Stimulated activated CD8-positive, alpha-beta memory T cell treated with anti-CD3 and anti-CD28 coated beads, Interleukin-12 subunit alpha, Interleukin-12 subunit beta, amount 100 ng/mL, for 4 hours (primary cell): ENCODE measurements around the gene DRC3.
"Not testable (repeated sequence)": the region's sequence is repeated elsewhere in the genome, so short reads cannot be mapped to it uniquely, and the experiment has no call there.

Source experiments
- DNase-seq: peaks from one replicate; pipeline ENCODE4 v3.0.0-alpha.2; 2020; ENCODE audit warnings: low read depth

DRC3 gene

DNA sequence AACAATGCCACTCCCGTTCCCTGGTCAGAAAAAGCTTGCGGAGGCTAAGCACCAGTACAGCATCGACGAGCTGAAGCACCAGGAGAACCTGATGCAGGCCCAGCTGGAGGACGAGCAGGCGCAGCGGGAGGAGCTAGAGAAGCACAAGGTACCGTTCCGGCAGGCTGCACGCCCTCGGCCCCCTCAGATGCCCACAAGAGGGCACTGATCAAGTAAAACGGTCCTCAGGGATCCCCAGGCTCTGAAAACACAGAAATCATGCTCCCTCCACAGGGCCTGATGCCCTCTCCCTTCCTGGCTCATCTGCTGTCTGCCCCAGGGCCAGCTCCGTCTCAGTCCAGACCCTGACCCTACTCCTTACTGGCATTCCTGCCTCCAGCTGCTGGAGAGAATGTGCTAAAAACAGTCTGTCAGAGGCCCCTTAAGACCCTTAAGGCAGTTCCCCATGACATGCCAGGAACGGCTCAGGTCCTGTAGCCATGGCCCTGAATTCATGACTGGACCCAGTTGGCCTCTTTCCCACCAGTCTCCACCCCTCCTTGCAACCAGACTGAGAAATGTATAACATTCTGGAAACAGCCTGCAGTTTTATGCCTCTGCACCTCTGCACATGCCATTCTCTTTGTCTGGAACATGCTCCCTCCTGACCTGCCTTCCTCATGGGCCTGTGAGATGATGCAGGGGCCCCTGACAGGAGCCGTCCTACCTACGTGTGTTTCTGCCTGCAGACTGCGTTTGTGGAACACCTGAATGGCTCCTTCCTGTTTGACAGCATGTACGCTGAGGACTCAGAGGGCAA lies 21.8 kb downstream of the DRC3 start:
- DNase-seq: no peak

GRCh38 chr17:17995887-17996286 lies 23.2 kb downstream of the DRC3 start:
- DNase-seq: not testable (repeated sequence)

- DNase-seq: no peak
Observed at GRCh38 chr17:17998934-17999333, 26.3 kb downstream of the DRC3 start.

DNA sequence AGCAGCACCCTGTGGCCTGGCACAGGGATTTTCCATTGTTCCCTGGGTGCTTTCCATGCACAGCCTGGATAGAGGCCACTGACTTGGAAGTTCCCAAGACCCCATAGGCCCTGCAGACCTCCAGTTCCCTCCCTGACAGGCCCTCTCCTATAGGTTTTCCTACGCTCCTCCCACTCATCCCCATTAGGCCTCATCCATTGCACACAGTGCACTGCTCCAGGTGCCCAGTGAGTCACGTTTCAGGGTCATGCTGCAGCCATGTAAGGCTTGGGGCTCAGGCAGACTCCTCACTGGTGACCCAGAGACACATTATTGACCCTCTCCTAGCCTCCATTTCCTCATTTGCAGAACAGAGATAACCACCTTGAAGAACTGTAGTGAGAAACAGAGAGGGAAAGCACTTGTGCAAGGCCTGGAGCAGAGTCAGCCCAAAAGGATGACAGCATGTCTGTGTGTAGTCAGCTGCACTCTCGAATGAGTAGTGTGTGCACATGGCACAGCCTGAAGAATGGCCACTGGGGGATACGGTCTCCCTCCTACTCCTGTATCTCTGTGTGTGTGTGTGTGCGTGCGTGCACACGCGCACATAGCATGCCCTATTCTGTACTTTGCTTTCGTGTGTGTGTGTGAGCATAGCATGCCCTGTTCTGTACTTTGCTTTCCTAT lies 26.8 kb downstream of the DRC3 start:
- DNase-seq: no peak

DNA sequence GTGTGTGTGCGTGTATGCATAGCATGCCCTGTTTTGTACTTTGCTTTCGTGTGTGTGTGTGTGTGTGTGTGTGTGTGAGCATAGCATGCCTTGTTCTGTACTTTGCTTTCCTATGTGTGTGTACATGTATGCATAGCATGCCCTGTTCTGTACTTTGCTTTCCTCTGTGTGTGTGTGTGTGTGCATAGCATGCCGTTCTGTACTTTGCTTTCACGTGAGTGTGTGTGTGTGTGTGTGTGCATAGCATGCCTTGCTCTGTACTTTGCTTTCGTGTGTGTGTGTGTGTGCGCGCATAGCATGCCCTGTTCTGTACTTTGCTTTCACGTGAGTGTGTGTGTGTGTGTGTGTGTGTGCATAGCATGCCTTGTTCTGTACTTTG lies 27.4 kb downstream of the DRC3 start:
- DNase-seq: no peak

GRCh38 chr17:18002171-18002570 lies 29.5 kb downstream of the DRC3 start:
- DNase-seq: no peak

GRCh38 chr17:18004345-18004744 lies 31.7 kb downstream of the DRC3 start:
- DNase-seq: no peak

DNA sequence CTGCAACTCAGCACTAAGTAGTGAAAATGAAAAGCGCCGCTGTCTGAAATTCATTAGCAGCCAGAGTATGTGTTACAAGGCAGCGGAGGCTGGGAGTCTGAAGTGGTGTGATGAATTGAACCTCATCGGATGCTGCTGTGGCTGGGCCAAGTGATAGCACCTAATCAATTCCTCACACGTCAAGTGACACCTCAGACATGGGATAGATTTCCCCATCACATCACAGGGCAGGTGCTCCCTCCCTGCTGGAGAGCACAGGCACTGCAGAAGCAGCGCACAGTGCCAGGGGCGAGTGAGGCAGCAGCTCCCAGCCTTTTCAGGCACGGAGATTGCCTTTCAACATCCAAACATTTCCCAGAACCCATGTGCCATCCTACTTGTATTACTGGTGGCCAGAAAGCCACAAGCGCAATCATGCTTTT lies 32.2 kb downstream of the DRC3 start:
- no peak for DNase-seq

- no peak for DNase-seq
Observed at GRCh38 chr17:18005496-18005895, 32.8 kb downstream of the DRC3 start.

GRCh38 chr17:18006495-18007239 lies 34.0 kb downstream of the DRC3 start:
- DNase-seq: no peak

GRCh38 chr17:18008496-18009268 lies 36.0 kb downstream of the DRC3 start:
- DNase-seq: no peak

- no peak for DNase-seq
Observed at GRCh38 chr17:18009609-18010420, 37.2 kb downstream of the DRC3 start.

GRCh38 chr17:18011286-18011685 lies 38.6 kb downstream of the DRC3 start:
- DNase-seq: no peak

GRCh38 chr17:18014006-18014405 lies 41.3 kb downstream of the DRC3 start:
- no peak for DNase-seq

GRCh38 chr17:18015593-18015992 lies 42.9 kb downstream of the DRC3 start:
- no peak for DNase-seq

- no peak for DNase-seq
Observed at GRCh38 chr17:18016426-18016825, 43.8 kb downstream of the DRC3 start.

GRCh38 chr17:18017958-18018357 lies 45.3 kb downstream of the DRC3 start:
- no peak for DNase-seq

DNA sequence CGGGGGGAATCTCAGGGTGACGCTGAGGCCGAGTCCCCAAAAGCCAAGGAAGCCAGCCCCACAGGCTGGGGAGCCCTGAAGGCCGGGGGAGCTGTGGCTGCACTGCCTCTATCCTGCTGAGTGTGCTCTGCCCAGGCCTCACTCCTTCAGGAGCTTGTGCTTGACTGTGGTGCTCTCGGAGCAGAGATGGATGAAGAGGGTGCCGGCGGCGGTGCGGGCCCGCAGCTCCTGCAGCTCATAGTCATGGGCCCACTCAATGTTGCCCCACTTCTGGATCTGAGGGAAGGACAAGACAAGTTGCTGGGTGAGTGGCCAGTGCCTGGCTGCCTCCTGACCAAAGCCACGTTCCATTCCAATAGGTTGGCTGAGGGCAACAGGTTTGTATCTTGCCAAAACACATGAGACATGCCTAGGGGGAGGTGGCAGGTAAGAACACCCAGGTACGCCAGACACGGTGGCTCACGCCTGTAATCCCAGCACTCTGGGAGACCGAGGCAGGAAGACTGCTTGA lies 45.8 kb downstream of the DRC3 start:
- DNase-seq: no peak

GRCh38 chr17:18019838-18020154 lies 47.1 kb downstream of the DRC3 start:
- DNase-seq: no peak

DNA sequence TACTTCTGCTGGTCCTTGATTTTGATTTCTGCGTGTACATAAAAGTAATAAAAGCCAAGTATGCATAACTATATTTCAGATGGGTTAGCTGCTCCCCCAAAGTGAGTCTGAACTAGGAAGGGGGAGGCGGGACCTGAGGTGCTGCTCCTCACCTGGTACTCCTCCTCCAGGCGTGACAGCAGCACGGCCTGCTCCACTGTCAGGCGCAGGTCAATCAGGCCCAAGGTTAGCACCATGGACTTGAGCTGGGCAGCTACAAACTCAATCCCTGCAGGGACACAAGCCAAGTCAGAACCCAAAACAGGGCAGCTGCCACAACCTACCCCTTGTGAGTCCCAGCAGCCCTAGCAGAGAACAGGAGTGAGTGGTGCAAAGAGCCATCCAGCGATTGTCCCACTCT lies 48.3 kb downstream of the DRC3 start:
- DNase-seq: no peak

GRCh38 chr17:18021372-18021771 lies 48.7 kb downstream of the DRC3 start:
- no peak for DNase-seq
